H1 (cell line): ENCODE measurements around the gene ZNF597. TPM values are rescaled to one million over a fixed set of nuclear protein-coding genes. Genes with fewer than 3 reads are reported as not detected.

Experiments used
- GTF2F1 ChIP-seq: IDR thresholded peaks from 2 replicates; pipeline ENCODE4 v1.6.1; 2012; ENCODE audit warnings: low read depth, low read length, improper control_type of control experiment, borderline replicate concordance
- JUN ChIP-seq: IDR thresholded peaks from 2 replicates; pipeline ENCODE4 v1.6.1; 2011; ENCODE audit warnings: low read depth, mild to moderate bottlenecking, improper control_type of control experiment, low read length
- polyA plus RNA-seq, 7 experiments: library from polyadenylated mRNA; depleted of rRNA in 3 of 7; stranded (reverse) in 5 of 7; unstranded in 2 of 7; fragments of >200 nt in 5 of 7; fragments of 200-250 nt in 2 of 7; gene quantifications; 1 replicate in 5 of 7; 2 replicates in 1 of 7; 4 replicates in 1 of 7; pipeline versions ENCODE4 v1.2.1 to v1.2.3, GENCODE V29; 2011 to 2013; ENCODE audit warnings: missing spikeins in 2 of 7, mixed read lengths in 2 of 7
- total RNA-seq: library from RNA; stranded (reverse); fragmentation: NEBNext Ultra II Directional; extraction: Animal tissue kit (Norgen Biotek cat#: 25700); gene quantifications from 2 replicates; pipeline ENCODE4 v1.2.1, GENCODE V29; 2021

The ZNF597 gene
- total and polyA plus RNA-seq, 2 of the 8 experiments (the other 6 are each of a cell fraction or from before 2014, with no cell fraction given), result 0.68 to 2.6 TPM

- no peak for TF ChIP-seq GTF2F1
- no peak for TF ChIP-seq JUN
Observed at GRCh38 chr16:3460121-3460520, 16.8 kb upstream of the ZNF597 start (continued).
